GM18505 (cell line): ENCODE results near the gene GPHN.
"Not testable (repeated sequence)": the region's sequence is repeated elsewhere in the genome, so short reads cannot be mapped to it uniquely, and the experiment has no call there.

Experiments used
- ATAC-seq: cut with Tn5 transposase; IDR thresholded peaks from one replicate; pipeline ENCODE4 v1.9.1; 2021; ENCODE audit not compliant: unreplicated experiment
- POLR2A ChIP-seq: IDR thresholded peaks from 4 replicates; pipeline ENCODE4 v1.6.1; 2011; ENCODE audit warnings: borderline replicate concordance; ENCODE audit not compliant: insufficient read depth, insufficient read length; ENCODE audit errors: extremely low read depth

GPHN gene

GRCh38 chr14:66490143-66491111 is 17.5 kb upstream of the GPHN start:
- ATAC-seq = no peak
- no peak for TF ChIP-seq POLR2A

GRCh38 chr14:66493750-66494149 is 14.2 kb upstream of the GPHN start:
- ATAC-seq = no peak
- TF ChIP-seq POLR2A = no peak

- ATAC-seq = peak; percentile 61
- no peak for TF ChIP-seq POLR2A
Measured at GRCh38 chr14:66495218-66496098, 12.5 kb upstream of the GPHN start.

GRCh38 chr14:66496188-66496807 is 11.6 kb upstream of the GPHN start:
- no peak for TF ChIP-seq POLR2A
- no peak for ATAC-seq

GRCh38 chr14:66496911-66497310 is 11.0 kb upstream of the GPHN start:
- no peak for TF ChIP-seq POLR2A
- no peak for ATAC-seq

GRCh38 chr14:66498311-66498710 is 9.6 kb upstream of the GPHN start:
- no peak for ATAC-seq
- TF ChIP-seq POLR2A = no peak

- no peak for ATAC-seq
- TF ChIP-seq POLR2A = no peak
Measured at GRCh38 chr14:66501592-66501991, 6.4 kb upstream of the GPHN start.

GRCh38 chr14:66502836-66503235 is 5.1 kb upstream of the GPHN start:
- not testable (repeated sequence) for ATAC-seq

GRCh38 chr14:66503532-66503931 is 4.4 kb upstream of the GPHN start:
- no peak for ATAC-seq
- TF ChIP-seq POLR2A = no peak

- no peak for TF ChIP-seq POLR2A
- peak; percentile 9 for ATAC-seq
Measured at GRCh38 chr14:66507181-66507721, 696 bp upstream of the GPHN start.

- no peak for ATAC-seq
- TF ChIP-seq POLR2A = no peak
Measured at GRCh38 chr14:66508547-66508845, 549 bp downstream of the GPHN start.

GRCh38 chr14:66508846-66509621 is 1.1 kb downstream of the GPHN start:
- no peak for ATAC-seq
- peak; percentile 22 for TF ChIP-seq POLR2A

- no peak for ATAC-seq
- TF ChIP-seq POLR2A = no peak
Measured at GRCh38 chr14:66509874-66510273, 1.9 kb downstream of the GPHN start.

GRCh38 chr14:66511849-66512248 is 3.9 kb downstream of the GPHN start:
- no peak for TF ChIP-seq POLR2A
- ATAC-seq = no peak
